ENCODE data around the gene PGGT1B.

DNA sequence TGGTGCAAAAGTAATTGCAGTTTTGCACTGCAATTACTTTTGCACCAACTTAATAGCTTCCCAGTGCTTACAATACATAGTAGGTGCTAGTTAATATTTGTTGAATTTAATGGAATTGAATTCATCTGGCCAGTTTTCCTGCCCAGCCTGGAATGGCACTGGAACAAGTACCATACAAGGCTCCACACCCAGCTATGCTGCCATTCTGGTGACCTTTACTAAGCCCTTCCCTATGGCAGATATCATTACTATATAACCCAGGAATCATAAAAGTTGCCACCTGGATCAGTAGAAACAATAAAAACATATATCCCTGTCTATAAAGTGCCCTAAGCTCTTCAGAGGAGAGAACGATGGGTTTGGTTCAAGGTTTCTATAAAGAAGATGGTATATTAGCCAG, 70.6 kb downstream of the PGGT1B start:
- TF ChIP-seq FOXM1 (IDR thresholded peaks at IDR 0.05; ENCODE audit: borderline replicate concordance, low read depth) (no peak), EP300 (IDR thresholded peaks at IDR 0.05; ENCODE audit: borderline replicate concordance) (no peak), YY1 (IDR thresholded peaks at IDR 0.05; ENCODE audit: low read depth) (no peak), NFIC (IDR thresholded peaks at IDR 0.05) (no peak), RAD21 (IDR thresholded peaks at IDR 0.05; ENCODE audit: low read depth) (no peak), TEAD4 (IDR thresholded peaks at IDR 0.05) (no peak), TAF1 (IDR thresholded peaks at IDR 0.05; ENCODE audit: low read depth) (no peak), CEBPB (IDR thresholded peaks at IDR 0.05) (no peak), TCF12 (IDR thresholded peaks at IDR 0.05; ENCODE audit: low read depth) (no peak), EGR1 (IDR thresholded peaks at IDR 0.05) (no peak), CREB1 (IDR thresholded peaks at IDR 0.05; ENCODE audit: low read depth) (no peak)
- TF ChIP-seq, protein P1, sequence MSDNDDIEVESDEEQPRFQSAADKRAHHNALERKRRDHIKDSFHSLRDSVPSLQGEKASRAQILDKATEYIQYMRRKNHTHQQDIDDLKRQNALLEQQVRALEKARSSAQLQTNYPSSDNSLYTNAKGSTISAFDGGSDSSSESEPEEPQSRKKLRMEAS (IDR thresholded peaks at IDR 0.05) = no peak
- TF ChIP-seq, protein P2, sequence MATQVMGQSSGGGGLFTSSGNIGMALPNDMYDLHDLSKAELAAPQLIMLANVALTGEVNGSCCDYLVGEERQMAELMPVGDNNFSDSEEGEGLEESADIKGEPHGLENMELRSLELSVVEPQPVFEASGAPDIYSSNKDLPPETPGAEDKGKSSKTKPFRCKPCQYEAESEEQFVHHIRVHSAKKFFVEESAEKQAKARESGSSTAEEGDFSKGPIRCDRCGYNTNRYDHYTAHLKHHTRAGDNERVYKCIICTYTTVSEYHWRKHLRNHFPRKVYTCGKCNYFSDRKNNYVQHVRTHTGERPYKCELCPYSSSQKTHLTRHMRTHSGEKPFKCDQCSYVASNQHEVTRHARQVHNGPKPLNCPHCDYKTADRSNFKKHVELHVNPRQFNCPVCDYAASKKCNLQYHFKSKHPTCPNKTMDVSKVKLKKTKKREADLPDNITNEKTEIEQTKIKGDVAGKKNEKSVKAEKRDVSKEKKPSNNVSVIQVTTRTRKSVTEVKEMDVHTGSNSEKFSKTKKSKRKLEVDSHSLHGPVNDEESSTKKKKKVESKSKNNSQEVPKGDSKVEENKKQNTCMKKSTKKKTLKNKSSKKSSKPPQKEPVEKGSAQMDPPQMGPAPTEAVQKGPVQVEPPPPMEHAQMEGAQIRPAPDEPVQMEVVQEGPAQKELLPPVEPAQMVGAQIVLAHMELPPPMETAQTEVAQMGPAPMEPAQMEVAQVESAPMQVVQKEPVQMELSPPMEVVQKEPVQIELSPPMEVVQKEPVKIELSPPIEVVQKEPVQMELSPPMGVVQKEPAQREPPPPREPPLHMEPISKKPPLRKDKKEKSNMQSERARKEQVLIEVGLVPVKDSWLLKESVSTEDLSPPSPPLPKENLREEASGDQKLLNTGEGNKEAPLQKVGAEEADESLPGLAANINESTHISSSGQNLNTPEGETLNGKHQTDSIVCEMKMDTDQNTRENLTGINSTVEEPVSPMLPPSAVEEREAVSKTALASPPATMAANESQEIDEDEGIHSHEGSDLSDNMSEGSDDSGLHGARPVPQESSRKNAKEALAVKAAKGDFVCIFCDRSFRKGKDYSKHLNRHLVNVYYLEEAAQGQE (IDR thresholded peaks at IDR 0.05; ENCODE audit: low read depth) = no peak
- TF ChIP-seq, protein P3, sequence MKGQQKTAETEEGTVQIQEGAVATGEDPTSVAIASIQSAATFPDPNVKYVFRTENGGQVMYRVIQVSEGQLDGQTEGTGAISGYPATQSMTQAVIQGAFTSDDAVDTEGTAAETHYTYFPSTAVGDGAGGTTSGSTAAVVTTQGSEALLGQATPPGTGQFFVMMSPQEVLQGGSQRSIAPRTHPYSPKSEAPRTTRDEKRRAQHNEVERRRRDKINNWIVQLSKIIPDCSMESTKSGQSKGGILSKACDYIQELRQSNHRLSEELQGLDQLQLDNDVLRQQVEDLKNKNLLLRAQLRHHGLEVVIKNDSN (IDR thresholded peaks at IDR 0.05) = no peak

Data from Ishikawa (cell line).